Ovary (tissue), 3 donors: ENCODE results near the gene NAT10.

Experiments
- EP300 ChIP-seq: sonication (generic); formaldehyde crosslinking; IDR thresholded peaks from one replicate; pipeline ENCODE4 v1.6.1; 2017; ENCODE audit warnings: antibody characterized with exemption
- POLR2A ChIP-seq: fragments of 450-650 bp; IDR thresholded peaks from one replicate; pipeline ENCODE4 v1.6.1; 2017; ENCODE audit warnings: antibody characterized with exemption, mild to moderate bottlenecking, moderate library complexity
- TF ChIP-seq, protein P1 (sequence below), 3 donors: fragments of 450-650 bp in 2 of 3; fragments of 200-600 bp in 1 of 3; IDR thresholded peaks; one replicate each; pipeline versions ENCODE4 v1.5.1 to v1.8.0; 2016 to 2022; ENCODE audit warnings: antibody characterized with exemption in 3 of 3, mild to moderate bottlenecking in 1 of 3
- donor health status: DM: no; HTN: no; CAD: no.

DNA sequence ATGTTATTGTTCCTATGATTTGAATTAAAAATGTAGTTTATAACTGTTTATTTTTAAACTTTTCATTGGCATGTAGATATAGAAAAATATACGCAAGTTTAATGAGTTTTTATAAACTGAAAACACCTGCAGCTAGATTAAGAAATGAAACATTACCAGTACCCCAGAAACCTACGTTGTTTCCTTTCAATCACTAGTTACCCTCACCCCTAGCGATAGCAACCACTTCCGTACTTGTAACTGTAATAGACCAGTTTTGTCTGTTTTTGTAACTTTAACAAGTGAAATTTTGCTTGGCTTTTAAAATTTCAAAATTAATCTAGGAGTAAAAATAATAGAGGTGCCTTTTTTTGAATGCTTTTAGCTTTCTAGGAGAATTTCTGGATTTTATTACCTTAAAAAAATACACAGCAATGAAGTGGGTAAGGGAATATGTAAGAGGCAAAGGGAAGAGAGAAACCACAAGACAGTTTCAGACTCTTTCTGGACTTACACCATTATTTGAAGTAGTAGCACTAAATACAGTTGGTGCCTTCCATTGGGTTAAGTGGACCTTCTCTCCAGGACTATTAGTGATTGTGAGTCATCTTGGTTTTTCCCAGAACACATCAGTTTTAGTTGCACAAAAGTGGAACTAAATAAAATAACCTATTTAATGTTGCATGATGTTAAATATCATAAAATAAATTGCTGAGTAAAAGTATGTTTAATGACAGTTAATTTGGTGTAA, 18.7 kb upstream of the NAT10 start:
- TF ChIP-seq, protein P1, sequence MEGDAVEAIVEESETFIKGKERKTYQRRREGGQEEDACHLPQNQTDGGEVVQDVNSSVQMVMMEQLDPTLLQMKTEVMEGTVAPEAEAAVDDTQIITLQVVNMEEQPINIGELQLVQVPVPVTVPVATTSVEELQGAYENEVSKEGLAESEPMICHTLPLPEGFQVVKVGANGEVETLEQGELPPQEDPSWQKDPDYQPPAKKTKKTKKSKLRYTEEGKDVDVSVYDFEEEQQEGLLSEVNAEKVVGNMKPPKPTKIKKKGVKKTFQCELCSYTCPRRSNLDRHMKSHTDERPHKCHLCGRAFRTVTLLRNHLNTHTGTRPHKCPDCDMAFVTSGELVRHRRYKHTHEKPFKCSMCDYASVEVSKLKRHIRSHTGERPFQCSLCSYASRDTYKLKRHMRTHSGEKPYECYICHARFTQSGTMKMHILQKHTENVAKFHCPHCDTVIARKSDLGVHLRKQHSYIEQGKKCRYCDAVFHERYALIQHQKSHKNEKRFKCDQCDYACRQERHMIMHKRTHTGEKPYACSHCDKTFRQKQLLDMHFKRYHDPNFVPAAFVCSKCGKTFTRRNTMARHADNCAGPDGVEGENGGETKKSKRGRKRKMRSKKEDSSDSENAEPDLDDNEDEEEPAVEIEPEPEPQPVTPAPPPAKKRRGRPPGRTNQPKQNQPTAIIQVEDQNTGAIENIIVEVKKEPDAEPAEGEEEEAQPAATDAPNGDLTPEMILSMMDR (IDR thresholded peaks at IDR 0.05): no peak
- TF ChIP-seq POLR2A (no peak), EP300 (no peak)
